Effector memory CD8-positive, alpha-beta T cell (primary cell): ENCODE measurements around the gene MACROD2.
"Not testable (repeated sequence)": the region's sequence is repeated elsewhere in the genome, so short reads cannot be mapped to it uniquely, and the experiment has no call there.

Source experiments
- ATAC-seq: fragments of 150-1000 bp; cut with Tn5 transposase; replicated peaks from 2 replicates; pipeline ENCODE4 v1.10.0; 2021; ENCODE audit warnings: mild to moderate bottlenecking, moderate library complexity
- DNase-seq, 3 experiments: peaks; one replicate each; pipeline ENCODE4 v3.0.0; 2021
- H3K27ac Mint-ChIP-seq, 2 donors: one replicate each; pipeline ENCODE4 v1.8.0; 2022; ENCODE audit warnings: mild to moderate bottlenecking in 2 of 2, mixed read lengths in 2 of 2, moderate library complexity in 2 of 2
- H3K27me3 Mint-ChIP-seq, 2 donors: one replicate each; pipeline ENCODE4 v1.8.0; 2022; ENCODE audit warnings: mixed read lengths in 2 of 2
- H3K36me3 Mint-ChIP-seq: one replicate; pipeline ENCODE4 v1.8.0; 2022; ENCODE audit warnings: mild to moderate bottlenecking, moderate library complexity, mixed read lengths; ENCODE audit not compliant: insufficient read depth
- H3K4me1 Mint-ChIP-seq, 2 donors: one replicate each; pipeline ENCODE4 v1.8.0; 2022; ENCODE audit warnings: low read depth in 2 of 2, mixed read lengths in 2 of 2
- H3K4me3 Mint-ChIP-seq, 2 donors: one replicate each; pipeline ENCODE4 v1.8.0; 2022; ENCODE audit warnings: mild to moderate bottlenecking in 2 of 2, mixed read lengths in 2 of 2, moderate library complexity in 2 of 2
- H3K9me3 Mint-ChIP-seq, 2 donors: one replicate each; pipeline ENCODE4 v1.8.0; 2022; ENCODE audit warnings: mixed read lengths in 2 of 2

The MACROD2 gene

DNA sequence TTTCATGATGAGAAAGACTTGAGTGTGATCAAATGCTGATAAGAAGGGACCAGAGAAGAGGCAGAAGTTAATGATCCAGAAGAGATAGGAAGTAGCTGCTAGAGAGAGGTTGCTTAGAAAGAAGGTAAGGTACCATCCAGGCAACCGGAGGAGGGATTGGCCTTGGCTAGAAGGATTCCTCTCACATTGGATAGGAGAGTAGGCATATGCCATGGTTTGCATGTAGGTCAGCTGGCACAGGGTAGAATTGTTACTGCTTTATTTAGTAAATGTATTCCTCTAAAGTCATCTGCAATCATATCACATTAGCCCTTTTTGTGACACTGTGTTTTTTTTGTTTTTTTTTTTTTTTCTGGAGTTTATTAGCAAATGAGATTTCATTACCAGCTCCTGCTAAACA is 923.0 kb downstream of the MACROD2 start:
- Mint-ChIP-seq H3K36me3 (no peaks in the 10 kb centered on the region), H3K27ac (no peak overlapping the region), H3K27me3 (no peaks in the 10 kb centered on the region), H3K9me3 (peaks cover 10 to 14% of the 10 kb centered on the region in 2 donors), H3K4me3 (no peak overlapping the region), H3K4me1 (peaks cover 0 to 1% of the 10 kb centered on the region in 2 donors)
- DNase-seq, result no peak
- no peak for ATAC-seq

- no peak for DNase-seq
- ATAC-seq, result no peak
- peaks cover 10 to 14% of the 10 kb centered on the region in 2 donors for H3K9me3 Mint-ChIP-seq
- no peak overlapping the region for H3K4me3 Mint-ChIP-seq
- H3K27me3 Mint-ChIP-seq, result no peaks in the 10 kb centered on the region
- no peaks in the 10 kb centered on the region for H3K36me3 Mint-ChIP-seq
- H3K27ac Mint-ChIP-seq, result no peak overlapping the region
- peaks cover 0 to 1% of the 10 kb centered on the region in 2 donors for H3K4me1 Mint-ChIP-seq
Observed at GRCh38 chr20:14918976-14919375, 923.7 kb downstream of the MACROD2 start.

DNA sequence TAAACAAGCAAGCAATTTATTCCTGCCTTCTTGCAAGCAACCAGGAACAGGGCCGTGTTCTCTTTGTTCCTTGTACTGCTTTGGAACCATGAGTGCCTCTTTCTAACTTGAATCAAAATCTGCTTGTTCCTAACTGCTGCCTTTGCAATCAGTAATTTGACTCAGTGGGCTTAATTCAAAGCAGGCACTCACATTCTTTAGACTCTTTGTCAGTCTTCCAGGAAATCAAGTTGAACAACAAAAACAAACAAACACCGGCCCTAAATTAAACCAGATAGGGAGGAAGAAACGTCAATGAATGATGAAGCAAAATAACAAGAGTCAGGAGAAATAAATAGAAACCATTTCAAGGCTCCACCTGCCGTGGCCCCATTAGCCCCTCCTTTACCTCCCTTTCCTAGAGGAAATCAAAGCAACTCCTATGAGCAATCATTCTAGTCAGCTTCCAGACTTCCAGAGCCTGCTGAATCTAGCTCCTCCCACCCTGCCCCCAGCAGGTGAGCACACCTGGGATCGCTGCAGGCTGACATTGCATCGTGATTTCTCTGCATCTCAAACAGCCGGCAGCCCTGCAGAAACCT is 924.3 kb downstream of the MACROD2 start:
- Mint-ChIP-seq H3K36me3 (no peaks in the 10 kb centered on the region), H3K9me3 (peaks cover 10 to 14% of the 10 kb centered on the region in 2 donors), H3K27ac (no peak overlapping the region), H3K4me1 (peaks cover 0 to 1% of the 10 kb centered on the region in 2 donors), H3K4me3 (no peak overlapping the region), H3K27me3 (no peaks in the 10 kb centered on the region)
- DNase-seq, result no peak
- ATAC-seq, result no peak

DNA sequence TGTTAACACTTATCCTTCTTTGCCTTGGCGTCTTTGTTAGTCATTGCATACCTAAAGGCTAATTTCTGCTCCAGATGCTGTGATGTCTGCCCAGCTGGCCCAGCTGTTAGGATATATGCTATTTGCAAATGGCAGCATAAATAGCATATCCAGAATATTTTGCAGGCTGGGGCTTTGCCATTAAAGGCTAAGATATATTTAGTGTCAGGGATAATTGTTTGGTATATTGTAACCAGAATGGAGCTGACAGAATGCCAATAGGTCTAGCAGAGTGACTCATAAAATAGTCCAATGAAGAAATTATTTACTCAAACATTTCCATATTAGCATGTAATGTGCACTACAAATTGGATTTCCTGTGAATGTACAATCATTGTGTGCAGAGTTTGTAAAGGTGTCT is 926.2 kb downstream of the MACROD2 start:
- Mint-ChIP-seq H3K4me3 (no peak overlapping the region), H3K36me3 (no peaks in the 10 kb centered on the region), H3K27ac (no peak overlapping the region), H3K27me3 (no peaks in the 10 kb centered on the region), H3K4me1 (peaks cover 0 to 1% of the 10 kb centered on the region in 2 donors), H3K9me3 (peaks cover 10 to 11% of the 10 kb centered on the region in 2 donors)
- ATAC-seq, result no peak
- no peak for DNase-seq

DNA sequence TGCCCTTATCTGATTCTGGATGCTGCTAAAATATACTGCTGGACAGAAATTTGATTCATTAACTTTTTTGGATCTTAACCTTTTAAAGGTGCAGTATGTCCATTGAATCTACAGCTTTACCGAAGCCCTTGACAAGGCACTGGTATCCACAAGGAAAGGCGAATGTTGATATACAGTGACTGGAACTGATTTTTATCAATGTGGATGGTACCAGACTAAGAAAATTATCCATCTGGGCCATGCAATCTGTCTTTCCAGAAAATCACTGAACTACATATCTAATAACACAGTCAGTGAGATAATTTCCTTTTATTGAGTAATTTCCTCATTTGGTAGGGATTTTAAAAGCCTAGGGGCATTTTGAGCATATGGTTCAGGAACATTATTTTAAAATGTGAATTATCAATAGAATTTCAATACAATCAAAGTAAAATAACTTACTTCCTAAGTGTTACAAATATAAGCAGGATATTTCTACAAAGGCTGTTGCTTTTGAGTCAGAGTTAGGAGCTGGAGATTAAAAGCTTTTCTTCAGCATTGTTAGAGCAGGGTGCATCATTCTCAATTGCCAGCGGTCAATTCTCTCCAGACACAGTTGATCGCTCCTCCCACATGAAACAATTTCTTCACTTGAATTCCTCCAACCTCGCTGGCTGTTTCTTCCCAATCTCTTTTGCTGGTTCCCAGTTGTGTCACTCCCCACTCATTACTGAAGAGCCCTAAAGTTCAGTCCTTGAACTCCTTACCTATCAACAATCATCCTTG is 927.4 kb downstream of the MACROD2 start:
- Mint-ChIP-seq H3K4me1 (peaks cover 0 to 1% of the 10 kb centered on the region in 2 donors), H3K4me3 (no peak overlapping the region), H3K9me3 (peaks cover 2 to 3% of the 10 kb centered on the region in 2 donors), H3K27ac (no peak overlapping the region), H3K36me3 (no peaks in the 10 kb centered on the region), H3K27me3 (no peaks in the 10 kb centered on the region)
- ATAC-seq (no peak), DNase-seq (no peak)

DNA sequence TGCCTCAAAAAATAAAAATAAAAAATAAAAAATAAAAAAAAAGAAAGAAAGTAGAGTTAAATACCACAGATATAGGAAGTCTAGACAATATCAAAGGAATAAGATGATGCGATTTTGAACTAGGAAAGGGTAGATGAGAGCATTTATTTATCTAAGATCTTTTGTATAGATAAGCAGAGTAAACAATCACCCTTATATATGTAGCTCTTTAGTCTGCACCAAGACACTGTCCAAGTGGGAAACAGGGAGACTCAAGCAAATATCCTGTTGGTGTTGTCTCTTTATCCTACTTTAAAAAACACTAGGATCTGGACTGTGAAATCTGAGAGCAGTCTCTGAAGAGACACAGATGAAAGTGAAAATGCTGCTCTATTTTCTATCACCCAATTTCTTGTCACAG is 929.1 kb downstream of the MACROD2 start:
- H3K4me3 Mint-ChIP-seq, result no peak overlapping the region
- H3K36me3 Mint-ChIP-seq, result no peaks in the 10 kb centered on the region
- ATAC-seq, result no peak
- H3K9me3 Mint-ChIP-seq, result peaks cover 0 to 2% of the 10 kb centered on the region in 2 donors
- DNase-seq, result no peak
- H3K4me1 Mint-ChIP-seq, result peaks cover 0 to 1% of the 10 kb centered on the region in 2 donors
- H3K27ac Mint-ChIP-seq, result no peak overlapping the region
- H3K27me3 Mint-ChIP-seq, result no peaks in the 10 kb centered on the region

GRCh38 chr20:14925300-14925699 is 930.0 kb downstream of the MACROD2 start:
- Mint-ChIP-seq H3K4me3 (no peak overlapping the region), H3K27ac (no peak overlapping the region), H3K36me3 (no peaks in the 10 kb centered on the region), H3K9me3 (peaks cover 0 to 2% of the 10 kb centered on the region in 2 donors), H3K27me3 (no peaks in the 10 kb centered on the region), H3K4me1 (no peaks in the 10 kb centered on the region)
- DNase-seq (no peak), ATAC-seq (no peak)

GRCh38 chr20:14926436-14926835 is 931.1 kb downstream of the MACROD2 start:
- not testable (repeated sequence) for H3K4me1 Mint-ChIP-seq, H3K36me3 Mint-ChIP-seq, H3K27ac Mint-ChIP-seq, DNase-seq, H3K4me3 Mint-ChIP-seq, ATAC-seq, H3K9me3 Mint-ChIP-seq, H3K27me3 Mint-ChIP-seq

DNA sequence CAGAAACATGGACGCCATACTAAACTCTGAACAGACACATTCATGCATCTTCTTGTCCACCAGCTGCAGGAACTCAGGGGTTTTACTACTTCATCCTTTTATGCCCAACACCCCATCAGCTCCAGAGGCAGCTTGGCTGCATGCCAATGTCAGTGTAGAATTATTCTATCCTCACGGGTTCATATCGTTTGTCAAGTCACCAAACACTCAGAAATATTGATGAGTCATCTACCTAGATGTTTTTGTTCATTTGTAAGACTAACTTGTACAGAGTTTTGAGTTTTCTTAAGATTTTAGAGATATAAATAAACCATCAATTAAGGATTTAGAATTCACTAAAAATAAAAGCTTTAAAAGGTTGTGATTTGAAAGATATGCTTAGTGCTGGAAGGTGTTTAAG is 932.8 kb downstream of the MACROD2 start:
- Mint-ChIP-seq H3K27ac (no peak overlapping the region), H3K4me3 (no peak overlapping the region), H3K4me1 (no peaks in the 10 kb centered on the region), H3K27me3 (no peaks in the 10 kb centered on the region), H3K36me3 (no peaks in the 10 kb centered on the region), H3K9me3 (peaks cover 0 to 2% of the 10 kb centered on the region in 2 donors)
- no peak for ATAC-seq
- no peak for DNase-seq

- Mint-ChIP-seq H3K27ac (no peak overlapping the region), H3K36me3 (no peaks in the 10 kb centered on the region), H3K4me1 (no peaks in the 10 kb centered on the region), H3K27me3 (no peaks in the 10 kb centered on the region), H3K9me3 (peaks cover 0 to 2% of the 10 kb centered on the region in 2 donors), H3K4me3 (no peak overlapping the region)
- no peak for ATAC-seq
- no peak for DNase-seq
Observed at GRCh38 chr20:14929388-14929787, 934.1 kb downstream of the MACROD2 start.

DNA sequence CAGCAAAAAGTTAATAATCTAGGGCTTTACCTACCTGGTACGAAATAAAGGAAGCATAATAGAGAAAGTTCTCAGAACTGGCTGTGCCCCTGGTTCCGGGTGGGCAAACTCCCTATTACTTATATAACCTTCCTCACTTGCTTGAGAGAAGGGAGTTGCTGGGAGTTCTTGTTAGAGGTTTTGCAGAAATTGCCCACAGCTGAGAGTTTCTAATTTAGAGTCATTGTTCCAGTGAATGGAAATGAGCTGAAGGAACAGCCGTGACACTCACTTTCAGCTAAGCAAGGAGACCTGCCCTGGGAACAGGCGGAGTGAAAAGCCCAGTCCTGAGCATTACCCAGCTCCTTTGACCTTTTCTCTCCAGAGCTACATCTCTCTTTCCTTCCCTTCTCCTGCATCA is 936.7 kb downstream of the MACROD2 start:
- H3K4me1 Mint-ChIP-seq, result no peaks in the 10 kb centered on the region
- no peaks in the 10 kb centered on the region for H3K27me3 Mint-ChIP-seq
- peaks cover 13 to 14% of the 10 kb centered on the region in 2 donors for H3K9me3 Mint-ChIP-seq
- ATAC-seq, result no peak
- no peak for DNase-seq
- H3K4me3 Mint-ChIP-seq, result no peak overlapping the region
- no peaks in the 10 kb centered on the region for H3K36me3 Mint-ChIP-seq
- no peak overlapping the region for H3K27ac Mint-ChIP-seq

DNA sequence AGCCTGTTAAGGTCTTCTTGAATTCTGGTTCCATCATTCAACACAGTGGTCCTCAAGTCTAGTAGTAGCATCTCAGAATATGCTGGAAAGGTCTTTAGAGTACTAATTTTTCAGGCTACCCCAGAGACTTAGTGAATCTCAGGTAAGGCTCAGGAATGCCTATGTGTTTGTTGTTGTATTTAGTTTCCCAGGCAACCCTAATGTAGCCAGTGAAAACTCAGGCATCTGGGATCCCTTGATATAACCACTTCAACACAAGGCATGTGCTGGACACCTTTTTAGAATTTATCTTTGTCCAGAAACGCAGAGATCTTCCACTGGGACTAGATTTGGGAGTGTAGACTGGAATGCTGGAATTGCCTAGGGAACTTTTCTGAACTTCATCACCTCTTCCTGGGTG is 940.0 kb downstream of the MACROD2 start:
- peaks cover 14 to 15% of the 10 kb centered on the region in 2 donors for H3K9me3 Mint-ChIP-seq
- DNase-seq (no peak), ATAC-seq (no peak)
- no peak overlapping the region for H3K27ac Mint-ChIP-seq
- H3K4me3 Mint-ChIP-seq, result no peak overlapping the region
- no peaks in the 10 kb centered on the region for H3K4me1 Mint-ChIP-seq
- H3K36me3 Mint-ChIP-seq, result no peaks in the 10 kb centered on the region
- H3K27me3 Mint-ChIP-seq, result no peaks in the 10 kb centered on the region

GRCh38 chr20:14937021-14937420 is 941.7 kb downstream of the MACROD2 start:
- Mint-ChIP-seq H3K4me3 (no peak overlapping the region), H3K9me3 (peaks cover 14 to 26% of the 10 kb centered on the region in 2 donors), H3K36me3 (no peaks in the 10 kb centered on the region), H3K4me1 (no peaks in the 10 kb centered on the region), H3K27me3 (no peaks in the 10 kb centered on the region), H3K27ac (no peak overlapping the region)
- DNase-seq, result no peak
- ATAC-seq, result no peak

DNA sequence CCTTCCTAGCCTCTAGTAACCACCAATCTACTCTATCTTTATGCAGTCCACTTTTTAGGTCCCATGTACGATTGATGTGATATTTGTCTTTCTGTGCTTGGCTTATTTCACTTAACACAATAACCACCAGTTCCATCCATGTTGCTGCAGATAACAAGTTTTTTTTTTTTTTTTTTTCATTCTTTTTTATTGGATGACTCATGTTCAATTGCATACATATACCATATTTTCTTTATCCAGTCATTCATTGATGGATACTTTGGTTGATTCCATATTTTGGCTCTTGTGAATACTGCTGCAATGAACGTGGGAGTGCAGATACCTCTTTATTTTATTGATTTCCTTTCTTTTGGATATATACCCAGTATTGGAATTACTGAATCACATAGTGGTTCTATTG is 942.5 kb downstream of the MACROD2 start:
- no peak for DNase-seq
- H3K4me1 Mint-ChIP-seq, result no peaks in the 10 kb centered on the region
- H3K4me3 Mint-ChIP-seq, result no peak overlapping the region
- ATAC-seq, result no peak
- H3K27me3 Mint-ChIP-seq, result no peaks in the 10 kb centered on the region
- H3K27ac Mint-ChIP-seq, result no peak overlapping the region
- no peaks in the 10 kb centered on the region for H3K36me3 Mint-ChIP-seq
- peaks cover 14 to 26% of the 10 kb centered on the region in 2 donors for H3K9me3 Mint-ChIP-seq
